H1 (cell line): ENCODE results near the gene SLC6A17. TPM values are rescaled to one million over a fixed set of nuclear protein-coding genes. Genes with fewer than 3 reads are reported as not detected.

Source experiments
- CTCF ChIA-PET: fragments of 300-600 bp; sonication (Branson Sonifier 250); formaldehyde crosslinking; loops from one replicate; lab custom pipeline; 2021; ENCODE audit not compliant: partially characterized antibody; lab: Charles Lee
- POLR2A ChIA-PET: fragments of 300-600 bp; sonication (Branson Sonifier 250); formaldehyde crosslinking; loops from one replicate; lab custom pipeline; 2021; ENCODE audit warnings: inconsistent platforms; ENCODE audit not compliant: partially characterized antibody; lab: Charles Lee
- DNase-seq, 2 experiments: peaks; one replicate each; pipeline versions ENCODE4 v3.0.0 to v3.0.0-alpha.2; 2010 to 2022; ENCODE audit warnings: low spot score in 2 of 2, low read depth in 1 of 2, mixed read lengths in 1 of 2
- FAIRE-seq: peaks from 2 replicates; lab custom pipeline; 2011; peaks lifted over from hg19 to GRCh38; lab: Jason Lieb, UNC
- H2AFZ ChIP-seq: 2 replicates; pipeline ENCODE4 v1.8.1; 2012; ENCODE audit warnings: low read length, inconsistent platforms
- H2AK5ac ChIP-seq: 2 replicates; pipeline ENCODE4 v1.6.1; 2013; ENCODE audit warnings: low read depth, low read length
- H2BK120ac ChIP-seq: replicated peaks from 2 replicates; pipeline ENCODE3; 2013; ENCODE audit warnings: low read depth, low read length, inconsistent platforms
- H2BK12ac ChIP-seq: 2 replicates; pipeline ENCODE4 v1.6.1; 2013; ENCODE audit warnings: low read depth, low read length
- H2BK15ac ChIP-seq: 2 replicates; pipeline ENCODE4 v1.6.1; 2013; ENCODE audit warnings: low read length
- H2BK20ac ChIP-seq: 2 replicates; pipeline ENCODE4 v1.6.1; 2013; ENCODE audit warnings: low read length
- H2BK5ac ChIP-seq: 2 replicates; pipeline ENCODE4 v1.6.1; 2013; ENCODE audit warnings: low read depth, low read length
- H3K14ac ChIP-seq: 2 replicates; pipeline ENCODE4 v1.6.1; 2013; ENCODE audit warnings: inconsistent platforms; ENCODE audit not compliant: insufficient read length
- H3K18ac ChIP-seq: 2 replicates; pipeline ENCODE4 v1.6.1; 2013; ENCODE audit warnings: low read length; ENCODE audit errors: extremely low read depth
- H3K23ac ChIP-seq: 2 replicates; pipeline ENCODE4 v1.6.1; 2013; ENCODE audit warnings: inconsistent platforms; ENCODE audit not compliant: insufficient read length
- H3K23me2 ChIP-seq: 2 replicates; pipeline ENCODE4 v1.6.1; 2013; ENCODE audit warnings: low read depth, low read length
- H3K27ac ChIP-seq: 2 replicates; pipeline ENCODE4 v1.6.1; 2011; ENCODE audit warnings: low read depth, low read length, inconsistent platforms
- H3K27me3 ChIP-seq, 4 experiments: replicated peaks in 1 of 4; 1 replicate in 1 of 4; 2 replicates in 3 of 4; pipeline versions ENCODE4 v1.6.1 to v1.8.1; 2011 to 2013; ENCODE audit warnings: low read length in 3 of 4, mild to moderate bottlenecking in 3 of 4, inconsistent platforms in 2 of 4, mixed read lengths in 2 of 4, moderate library complexity in 1 of 4; ENCODE audit not compliant: control insufficient read depth in 3 of 4, insufficient read depth in 3 of 4; ENCODE audit errors: extremely low read depth in 1 of 4
- H3K36me3 ChIP-seq, 4 experiments: 2 replicates each; pipeline versions ENCODE4 v1.6.1 to v1.8.1; 2011 to 2013; ENCODE audit warnings: mild to moderate bottlenecking in 4 of 4, low read length in 3 of 4, moderate library complexity in 2 of 4, control low read depth in 1 of 4, inconsistent platforms in 1 of 4; ENCODE audit not compliant: insufficient read depth in 4 of 4, control insufficient read depth in 2 of 4
- H3K4ac ChIP-seq: replicated peaks from 2 replicates; pipeline ENCODE3; 2013; ENCODE audit warnings: low read length, low read depth, mixed read lengths, inconsistent platforms; ENCODE audit not compliant: insufficient read length
- H3K4me1 ChIP-seq, 4 experiments: replicated peaks in 1 of 4; 1 replicate in 1 of 4; 2 replicates in 3 of 4; pipeline versions ENCODE4 v1.6.1 to v1.8.1; 2011 to 2013; ENCODE audit warnings: low read length in 3 of 4, inconsistent platforms in 2 of 4, mixed read lengths in 1 of 4; ENCODE audit not compliant: insufficient read depth in 4 of 4, control insufficient read depth in 3 of 4
- H3K4me2 ChIP-seq, 2 experiments: 2 replicates each; pipeline versions ENCODE4 v1.6.1 to v1.8.1; 2011 to 2013; ENCODE audit warnings: low read depth in 2 of 2, low read length in 2 of 2, control low read depth in 1 of 2, inconsistent platforms in 1 of 2, mild to moderate bottlenecking in 1 of 2; ENCODE audit not compliant: insufficient read depth in 1 of 2
- H3K4me3 ChIP-seq, 4 experiments: fragments of 200-600, 300-600 bp in 1 of 4; sonication (generic), shearing (Covaris generic), sonication (Bioruptor Twin) in 1 of 4; 2 replicates each; pipeline versions ENCODE4 v1.5.1 to v1.8.1; 2011 to 2016; ENCODE audit warnings: low read length in 4 of 4, low read depth in 3 of 4, control low read depth in 2 of 4, inconsistent platforms in 2 of 4, mild to moderate bottlenecking in 2 of 4, mixed read lengths in 1 of 4, moderate library complexity in 1 of 4; ENCODE audit not compliant: insufficient read depth in 2 of 4; ENCODE audit errors: extremely low read depth in 1 of 4
- H3K56ac ChIP-seq: replicated peaks from 2 replicates; pipeline ENCODE3; 2013; ENCODE audit warnings: low read depth, mild to moderate bottlenecking, mixed read lengths, low read length, inconsistent platforms; ENCODE audit not compliant: insufficient read length
- H3K79me1 ChIP-seq: 2 replicates; pipeline ENCODE4 v1.6.1; 2013; ENCODE audit warnings: low read depth, low read length, control low read depth
- H3K79me2 ChIP-seq, 2 experiments: 2 replicates each; pipeline versions ENCODE4 v1.6.1 to v1.8.1; 2012 to 2013; ENCODE audit warnings: low read length in 2 of 2, mild to moderate bottlenecking in 2 of 2, inconsistent platforms in 1 of 2; ENCODE audit not compliant: insufficient read depth in 2 of 2, control insufficient read depth in 1 of 2
- H3K9ac ChIP-seq, 4 experiments: replicated peaks in 1 of 4; 1 replicate in 1 of 4; 2 replicates in 3 of 4; pipeline versions ENCODE4 v1.6.1 to v1.8.1; 2011 to 2013; ENCODE audit warnings: low read depth in 3 of 4, low read length in 3 of 4, control low read depth in 2 of 4, mild to moderate bottlenecking in 2 of 4, moderate library complexity in 2 of 4, inconsistent platforms in 1 of 4; ENCODE audit errors: extremely low read depth in 1 of 4
- H3K9me3 ChIP-seq, 2 experiments: 2 replicates each; pipeline versions ENCODE4 v1.6.1 to v1.8.1; 2012 to 2013; ENCODE audit warnings: mild to moderate bottlenecking in 2 of 2, moderate library complexity in 2 of 2, control low read depth in 1 of 2, inconsistent platforms in 1 of 2, low read depth in 1 of 2, low read length in 1 of 2, mixed read lengths in 1 of 2; ENCODE audit not compliant: insufficient read depth in 2 of 2
- H4K20me1 ChIP-seq, 2 experiments: replicated peaks in 1 of 2; 2 replicates each; pipeline versions ENCODE3 to v1.8.1; 2011 to 2013; ENCODE audit warnings: inconsistent platforms in 2 of 2, low read length in 2 of 2, mild to moderate bottlenecking in 1 of 2; ENCODE audit not compliant: insufficient read depth in 2 of 2, control insufficient read depth in 1 of 2
- H4K5ac ChIP-seq: 2 replicates; pipeline ENCODE4 v1.6.1; 2013; ENCODE audit warnings: low read length, low read depth, mixed read lengths, inconsistent platforms; ENCODE audit not compliant: insufficient read length
- H4K8ac ChIP-seq: 2 replicates; pipeline ENCODE4 v1.8.0; 2013; ENCODE audit warnings: mild to moderate bottlenecking, moderate library complexity, low read length, inconsistent platforms; ENCODE audit not compliant: insufficient read depth; ENCODE audit errors: extremely low read depth
- H4K91ac ChIP-seq: replicated peaks from 2 replicates; pipeline ENCODE3; 2013; ENCODE audit warnings: low read length, mixed read lengths, inconsistent platforms; ENCODE audit not compliant: insufficient read length
- ASH2L ChIP-seq: fragments of 200-600, 300-600 bp; sonication (generic); IDR thresholded peaks from one replicate; pipeline ENCODE4 v1.7.1; 2017; ENCODE audit warnings: low read length
- CBX8 ChIP-seq: fragments of 300-800, 300-1000 bp; sonication (generic); IDR thresholded peaks from 2 replicates; pipeline ENCODE4 v1.7.1; 2016; ENCODE audit warnings: low read depth, low read length, borderline replicate concordance
- CEBPB ChIP-seq: IDR thresholded peaks from 2 replicates; pipeline ENCODE4 v1.6.1; 2012; ENCODE audit warnings: low read depth, low read length
- CHD2 ChIP-seq: IDR thresholded peaks from 2 replicates; pipeline ENCODE4 v1.6.1; 2012; ENCODE audit warnings: low read length, improper control_type of control experiment
- EGR1 ChIP-seq: IDR thresholded peaks from 2 replicates; pipeline ENCODE4 v1.6.1; 2011; ENCODE audit warnings: low read depth, low read length, borderline replicate concordance
- FOSL1 ChIP-seq: IDR thresholded peaks from 2 replicates; pipeline ENCODE4 v1.6.1; 2011; ENCODE audit warnings: mild to moderate bottlenecking, low read depth, low read length, moderate library complexity; ENCODE audit not compliant: insufficient read depth
- GABPA ChIP-seq: IDR thresholded peaks from 2 replicates; pipeline ENCODE4 v1.6.1; 2011; ENCODE audit warnings: mild to moderate bottlenecking, low read length, moderate library complexity, borderline replicate concordance; ENCODE audit not compliant: insufficient read depth
- KDM4A ChIP-seq: IDR thresholded peaks from one replicate; pipeline ENCODE4 v1.7.1; 2012; ENCODE audit warnings: low read depth, mild to moderate bottlenecking, moderate library complexity, low read length, inconsistent platforms; ENCODE audit not compliant: severe bottlenecking
- RXRA ChIP-seq: IDR thresholded peaks from 2 replicates; pipeline ENCODE4 v1.6.1; 2011; ENCODE audit warnings: low read depth, mild to moderate bottlenecking, low read length, moderate library complexity; ENCODE audit not compliant: insufficient read depth
- TAF1 ChIP-seq: IDR thresholded peaks from 2 replicates; pipeline ENCODE4 v1.6.1; 2011; ENCODE audit warnings: mild to moderate bottlenecking, low read depth, low read length
- ZNF274 ChIP-seq: IDR thresholded peaks from 2 replicates; pipeline ENCODE4 v1.7.0; 2012; ENCODE audit warnings: low read length, borderline replicate concordance; ENCODE audit errors: extremely low read depth
- WGBS, 2 experiments: shearing (Covaris generic) in 1 of 2; methylation state at CpG; one replicate each; pipeline versions ENCODE4 v1.1.6 to v1.1.7; 2013 to 2015; ENCODE audit warnings: low lambda C conversion rate in 2 of 2, mixed read lengths in 2 of 2, inconsistent platforms in 1 of 2, low coverage in 1 of 2, missing lambda C conversion rate in 1 of 2; ENCODE audit not compliant: insufficient replicate concordance in 2 of 2, insufficient coverage in 1 of 2, insufficient read length in 1 of 2; ENCODE audit errors: extremely low coverage in 1 of 2, missing lambda C conversion rate in 1 of 2; 5-methylcytosine and 5-hydroxymethylcytosine counted together
- polyA plus RNA-seq, 7 experiments: library from polyadenylated mRNA; depleted of rRNA in 3 of 7; stranded (reverse) in 5 of 7; unstranded in 2 of 7; fragments of >200 nt in 5 of 7; fragments of 200-250 nt in 2 of 7; gene quantifications; 1 replicate in 5 of 7; 2 replicates in 1 of 7; 4 replicates in 1 of 7; pipeline versions ENCODE4 v1.2.1 to v1.2.3, GENCODE V29; 2011 to 2013; ENCODE audit warnings: missing spikeins in 2 of 7, mixed read lengths in 2 of 7
- total RNA-seq: library from RNA; stranded (reverse); fragmentation: NEBNext Ultra II Directional; extraction: Animal tissue kit (Norgen Biotek cat#: 25700); gene quantifications from 2 replicates; pipeline ENCODE4 v1.2.1, GENCODE V29; 2021
- TF ChIP-seq, protein P1 (sequence below): IDR thresholded peaks from 2 replicates; pipeline ENCODE4 v1.6.1; 2012; ENCODE audit warnings: low read length, inconsistent platforms

The SLC6A17 gene
- total and polyA plus RNA-seq, 2 of the 8 experiments (the other 6 are each of a cell fraction or from before 2014, with no cell fraction given), result 0.15 to 0.28 TPM

DNA sequence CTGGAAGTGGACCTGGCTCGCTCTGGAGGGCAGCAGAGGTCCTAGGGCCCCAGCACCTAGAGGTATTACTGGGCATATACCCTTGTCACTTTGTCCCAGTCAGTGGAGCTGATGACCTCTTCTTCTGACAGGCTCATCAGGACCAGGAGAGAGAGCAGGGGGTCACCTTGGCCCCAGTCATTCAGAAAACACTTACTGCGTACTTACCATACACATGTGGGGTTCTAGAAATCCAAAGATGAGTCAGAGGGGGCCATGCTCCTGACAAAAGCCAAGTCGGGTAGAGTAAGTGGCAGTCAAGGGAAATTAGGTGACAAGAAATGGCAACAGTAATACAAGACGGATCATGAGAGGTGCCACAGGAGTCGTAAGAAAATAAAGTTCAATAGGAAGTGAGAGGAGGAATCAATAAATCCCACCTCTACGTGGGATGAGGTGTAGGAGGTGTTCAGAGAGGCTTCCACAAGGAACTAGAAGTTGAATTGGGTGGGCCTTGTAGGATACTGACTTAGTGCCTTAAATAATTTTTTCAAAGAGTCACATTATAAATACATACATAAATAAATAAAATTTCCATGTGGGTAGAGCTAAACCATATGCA lies 66.7 kb downstream of the SLC6A17 start:
- Histone ChIP-seq H2BK15ac (no peak overlapping the region), H2BK5ac (no peak overlapping the region), H3K4me2 (no peak overlapping the region), H2BK20ac (no peak overlapping the region), H3K4ac (no peak overlapping the region), H3K4me1 (peaks cover 0 to 16% (median 12%) of the 10 kb centered on the region in 4 experiments; a peak in 6 of 7 replicates), H3K14ac (no peak overlapping the region), H4K91ac (no peak overlapping the region), H2BK12ac (no peak overlapping the region), H3K27me3 (peaks cover 0 to 9% (median 8%) of the 10 kb centered on the region in 4 experiments; a peak in 5 of 7 replicates), H3K36me3 (no peaks in the 10 kb centered on the region), H3K9ac (no peak overlapping the region), H3K27ac (no peak overlapping the region), H4K5ac (no peak overlapping the region), H3K79me1 (no peaks in the 10 kb centered on the region; the same call in 1 of the 2 replicates), H3K56ac (no peak overlapping the region), H4K8ac (no peak overlapping the region), H3K18ac (no peak overlapping the region), H3K23me2 (peaks cover 3% of the 10 kb centered on the region; the same call in 1 of the 2 replicates), H2AK5ac (no peak overlapping the region), H4K20me1 (peaks cover 0 to 19% of the 10 kb centered on the region in 2 experiments), H3K23ac (no peak overlapping the region), H3K4me3 (no peak overlapping the region), H2AFZ (no peak overlapping the region), H3K9me3 (no peaks in the 10 kb centered on the region), H2BK120ac (no peak overlapping the region), H3K79me2 (no peaks in the 10 kb centered on the region)
- 92% methylated on average over 6 of the region's 6 CpGs; no CpG with 5 or more reads in 1 of the 2 experiments for WGBS, 2 experiments
- TF ChIP-seq CBX8, result no peak
- TF ChIP-seq CHD2, result no peak
- no peak for TF ChIP-seq GABPA
- TF ChIP-seq ZNF274, result no peak
- no peak for TF ChIP-seq CEBPB
- TF ChIP-seq FOSL1, result no peak
- no peak for TF ChIP-seq TAF1
- no peak for TF ChIP-seq EGR1
- no peak for TF ChIP-seq ASH2L
- no peak for TF ChIP-seq KDM4A
- TF ChIP-seq, protein P1, sequence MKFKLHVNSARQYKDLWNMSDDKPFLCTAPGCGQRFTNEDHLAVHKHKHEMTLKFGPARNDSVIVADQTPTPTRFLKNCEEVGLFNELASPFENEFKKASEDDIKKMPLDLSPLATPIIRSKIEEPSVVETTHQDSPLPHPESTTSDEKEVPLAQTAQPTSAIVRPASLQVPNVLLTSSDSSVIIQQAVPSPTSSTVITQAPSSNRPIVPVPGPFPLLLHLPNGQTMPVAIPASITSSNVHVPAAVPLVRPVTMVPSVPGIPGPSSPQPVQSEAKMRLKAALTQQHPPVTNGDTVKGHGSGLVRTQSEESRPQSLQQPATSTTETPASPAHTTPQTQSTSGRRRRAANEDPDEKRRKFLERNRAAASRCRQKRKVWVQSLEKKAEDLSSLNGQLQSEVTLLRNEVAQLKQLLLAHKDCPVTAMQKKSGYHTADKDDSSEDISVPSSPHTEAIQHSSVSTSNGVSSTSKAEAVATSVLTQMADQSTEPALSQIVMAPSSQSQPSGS, result no peak
- TF ChIP-seq RXRA, result no peak
- CTCF ChIA-PET, result interaction anchor here (1.0 to 19.1 kb wide), 7 partner anchors 9 to 279 kb away, joined by 3 to 1001 read pairs (median 5); no protein-coding TSS in a partner anchor
- POLR2A ChIA-PET, result interaction anchor here (1.0 kb wide), 1 partner anchor 27 kb away, joined by 3 read pairs; no protein-coding TSS in a partner anchor
- FAIRE-seq (no peak), DNase-seq (no peak)
